HepG2 (cell line): ENCODE measurements around the gene ZSCAN20. TPM values are rescaled to one million over a fixed set of nuclear protein-coding genes. Genes with fewer than 3 reads are reported as not detected.

Experiments used
- ATAC-seq: fragments of 200-7000 bp; cut with Tn5 transposase; 3 replicates; pipeline ENCODE4 v1.9.1; 2020; ENCODE audit warnings: mild to moderate bottlenecking, moderate library complexity
- BruUV-seq: library from RNA; stranded (reverse); fragments of 400-500 nt; replicated peaks from 2 replicates; lab custom pipeline; 2021; lab: Mats Ljungman, UMichigan
- CTCF ChIA-PET: fragments of 300-600 bp; formaldehyde crosslinking; extraction: SDS; loops from one replicate; lab custom pipeline; 2021; ENCODE audit warnings: low total read pairs, inconsistent platforms, low intra/inter-chr PET ratio; lab: Yijun Ruan, JAX
- POLR2A ChIA-PET: fragments of 350-600 bp; sonication (Branson Sonifier 250); formaldehyde crosslinking; loops from one replicate; lab custom pipeline; 2020; ENCODE audit warnings: antibody characterized with exemption, inconsistent platforms; lab: Yijun Ruan, JAX
- DNase-seq: peaks from one replicate; pipeline ENCODE4 v3.0.0-alpha.2; 2015; ENCODE audit warnings: low spot score
- FAIRE-seq: peaks from 3 replicates; lab custom pipeline; 2011; peaks lifted over from hg19 to GRCh38; lab: Jason Lieb, UNC
- H2AFZ ChIP-seq: one replicate; pipeline ENCODE4 v1.6.1; 2011; ENCODE audit warnings: low read length, inconsistent platforms
- H3K27ac ChIP-seq: fragments of 300-600 bp; 3 replicates; pipeline ENCODE4 v1.8.0; 2011; ENCODE audit warnings: mixed run types, mild to moderate bottlenecking, mixed read lengths, low read length, inconsistent platforms; ENCODE audit not compliant: insufficient read depth; ENCODE audit errors: extremely low read length
- H3K27me3 ChIP-seq, 2 experiments: fragments of 200-600 bp in 1 of 2; 2 replicates in 1 of 2; 3 replicates in 1 of 2; pipeline versions ENCODE4 v1.6.0 to v1.8.0; 2011; ENCODE audit warnings: low read length in 2 of 2, mild to moderate bottlenecking in 2 of 2, moderate library complexity in 2 of 2, inconsistent platforms in 1 of 2; ENCODE audit not compliant: insufficient read depth in 2 of 2, control insufficient read depth in 1 of 2
- H3K36me3 ChIP-seq, 2 experiments: fragments of 200-600 bp in 1 of 2; replicated peaks in 1 of 2; 2 replicates in 1 of 2; 3 replicates in 1 of 2; pipeline versions ENCODE4 v1.5.1 to v1.8.0; 2011; ENCODE audit warnings: low read length in 2 of 2, inconsistent platforms in 1 of 2; ENCODE audit not compliant: insufficient read depth in 2 of 2, control insufficient read depth in 1 of 2
- H3K4me1 ChIP-seq: 2 replicates; pipeline ENCODE4 v1.5.1; 2012; ENCODE audit warnings: low read length, inconsistent platforms; ENCODE audit not compliant: insufficient read depth
- H3K4me2 ChIP-seq: 2 replicates; pipeline ENCODE4 v1.6.0; 2011; ENCODE audit warnings: low read depth, low read length, inconsistent platforms
- H3K4me3 ChIP-seq, 3 experiments: fragments of 200-600 bp in 1 of 3; sonication (generic), shearing (Covaris generic) in 1 of 3; replicated peaks in 1 of 3; 2 replicates each; pipeline ENCODE4 v1.5.1; 2011 to 2016; ENCODE audit warnings: low read length in 3 of 3, inconsistent platforms in 2 of 3, low read depth in 2 of 3, mild to moderate bottlenecking in 2 of 3, control low read depth in 1 of 3, mixed read lengths in 1 of 3; ENCODE audit not compliant: insufficient read depth in 1 of 3
- H3K79me2 ChIP-seq: one replicate; pipeline ENCODE4 v1.6.1; 2011; ENCODE audit warnings: low read length, inconsistent platforms; ENCODE audit not compliant: insufficient read depth
- H3K9ac ChIP-seq: 2 replicates; pipeline ENCODE4 v1.6.0; 2011; ENCODE audit warnings: mild to moderate bottlenecking, low read depth, low read length, inconsistent platforms; ENCODE audit not compliant: insufficient read depth
- H3K9me3 ChIP-seq: 2 replicates; pipeline ENCODE4 v1.5.1; 2012; ENCODE audit warnings: mild to moderate bottlenecking, low read length
- H4K20me1 ChIP-seq: 2 replicates; pipeline ENCODE4 v1.6.0; 2011; ENCODE audit warnings: inconsistent platforms, mild to moderate bottlenecking, low read length, moderate library complexity; ENCODE audit not compliant: insufficient read depth
- KDM3A ChIP-seq: IDR thresholded peaks from 2 replicates; pipeline ENCODE4 v1.6.1; 2018; ENCODE audit warnings: low read depth, missing compliant biosample characterization
- NFAT5 ChIP-seq: sonication (generic); formaldehyde crosslinking; IDR thresholded peaks from 2 replicates; pipeline ENCODE4 v1.4.0; 2020; ENCODE audit warnings: missing genetic modification reagents
- RAD51 ChIP-seq: fragments of 450-650 bp; IDR thresholded peaks from 2 replicates; pipeline ENCODE4 v1.6.1; 2016; ENCODE audit warnings: borderline replicate concordance
- ZBTB20 ChIP-seq: sonication (generic); formaldehyde crosslinking; IDR thresholded peaks from 2 replicates; pipeline ENCODE4 v1.8.1; 2023; ENCODE audit warnings: missing genetic modification reagents, low read depth, mild to moderate bottlenecking, borderline replicate concordance
- ZNF18 ChIP-seq: sonication (generic); formaldehyde crosslinking; IDR thresholded peaks from 2 replicates; pipeline ENCODE4 v1.8.0; 2022; ENCODE audit warnings: mild to moderate bottlenecking, missing genetic modification reagents; ENCODE audit not compliant: insufficient replicate concordance
- ZNF75D ChIP-seq: sonication (generic); formaldehyde crosslinking; IDR thresholded peaks from 2 replicates; pipeline ENCODE4 v1.8.1; 2023; ENCODE audit warnings: missing genetic modification reagents, mild to moderate bottlenecking, borderline replicate concordance
- ZNF776 ChIP-seq: sonication (generic); formaldehyde crosslinking; IDR thresholded peaks from 2 replicates; pipeline ENCODE4 v1.4.0; 2020; ENCODE audit warnings: mild to moderate bottlenecking, missing genetic modification reagents
- WGBS: methylation state at CpG from one replicate; pipeline ENCODE4 v1.1.6; 2017; ENCODE audit warnings: low lambda C conversion rate; 5-methylcytosine and 5-hydroxymethylcytosine counted together
- in situ Hi-C: cut with HindIII; loops from 2 replicates; pipeline ENCODE4 v1.10.0; 2017; ENCODE audit warnings: low pct_unique_long_range_greater_than_20kb; ENCODE audit not compliant: extremely low pct_ligation_motif_present
- intact Hi-C: fragments of 100-400 bp; cut with micrococcal nuclease; formaldehyde crosslinking; loops from one replicate; pipeline ENCODE4 v1.10.0; 2022; ENCODE audit not compliant: unreplicated experiment
- polyA plus RNA-seq, 8 experiments: library from polyadenylated mRNA; depleted of rRNA in 3 of 8; stranded (reverse) in 7 of 8; unstranded in 1 of 8; fragments of >200 nt; fragmentation: Illumina TruSeq in 4 of 8; extraction: Trizol in 4 of 8; gene quantifications; 2 replicates each; pipeline versions ENCODE4 v1.2.1 to v1.2.3, GENCODE V29; 2011 to 2016; ENCODE audit warnings: low read depth in 4 of 8, missing spikeins in 1 of 8, mixed read lengths in 1 of 8; ENCODE audit not compliant: insufficient read depth in 1 of 8
- total RNA-seq, 5 experiments: library from RNA; depleted of rRNA; stranded (reverse); fragments of >200 nt; fragmentation: Illumina TruSeq; extraction: Trizol; gene quantifications; 2 replicates each; pipeline ENCODE4 v1.2.3, GENCODE V29; 2016; ENCODE audit warnings: low read depth in 1 of 5

Gene ZSCAN20
- total and polyA plus RNA-seq, 2 of the 13 experiments (the other 11 are each of a cell fraction or from before 2014, with no cell fraction given) = 1.1 to 2.8 TPM

GRCh38 chr1:33532936-33533335 is 60.5 kb downstream of the ZSCAN20 start (continued):
- TF ChIP-seq NFAT5 (no peak), ZNF18 (no peak), ZBTB20 (CRISPR knock-in tag) (no peak), ZNF776 (no peak), ZNF75D (CRISPR knock-in tag) (no peak)

GRCh38 chr1:33535334-33535733 is 62.9 kb downstream of the ZSCAN20 start:
- Histone ChIP-seq H3K79me2 (no peaks in the 10 kb centered on the region), H3K36me3 (no peaks in the 10 kb centered on the region), H3K9me3 (no peaks in the 10 kb centered on the region), H3K9ac (no peak overlapping the region), H3K27me3 (peaks cover 0 to 26% of the 10 kb centered on the region in 2 experiments; a peak in 3 of 5 replicates), H3K4me1 (no peaks in the 10 kb centered on the region), H3K27ac (no peak overlapping the region), H2AFZ (no peak overlapping the region), H4K20me1 (no peaks in the 10 kb centered on the region), H3K4me2 (no peak overlapping the region), H3K4me3 (no peak overlapping the region)
- BruUV-seq = no TSS peak
- 3% methylated on average over 2 of the region's 2 CpGs for WGBS
- in situ Hi-C loops (no loop called here), intact Hi-C loops (no loop called here)
- ATAC-seq = no peak
- no peak for FAIRE-seq
- no peak for TF ChIP-seq KDM3A
- TF ChIP-seq RAD51 = peak; percentile 71
- ChIA-PET POLR2A (no interaction called here), CTCF (no interaction called here)
- DNase-seq = no peak
